ENCODE measurements around the gene HOXD8. TPM values are rescaled to one million over a fixed set of nuclear protein-coding genes. Genes with fewer than 3 reads are reported as not detected.
A peak's percentile ranks its signal among the peaks of the same experiment; 100 is the strongest.

The HOXD8 gene
- total RNA-seq, 4 donors from 2014 or later, result 7.8 to 23.5 (median 13.4) TPM

- Histone ChIP-seq H3K27ac (peak overlapping the region; percentile 78 to 88 (median 86)), H3K27me3 (peaks cover 97% of the 10 kb centered on the region), H3K9me3 (no peaks in the 10 kb centered on the region), H3K4me3 (peak overlapping the region; percentile 38 to 72 (median 55)), H3K36me3 (no peaks in the 10 kb centered on the region), H3K4me1 (peaks cover 0 to 24% (median 16%) of the 10 kb centered on the region in 4 donors)
- TF ChIP-seq CTCF (IDR thresholded peaks at IDR 0.05) (no peak), POLR2AphosphoS5 (IDR thresholded peaks at IDR 0.05) (no peak), EP300 (IDR thresholded peaks at IDR 0.05; ENCODE audit: low read depth) (no peak), POLR2A (IDR thresholded peaks at IDR 0.05) (no peak)
- intact Hi-C loops (cut with DNase I; ENCODE audit: low total_unique reads) (no loop called here), in situ Hi-C loops (cut with MboI; ENCODE audit: low pct_ligation_motif_present in 1 of 4, low pct_unique_long_range_greater_than_20kb in 1 of 4, low sequenced_read_pairs in 3 of 4) (loop anchor here (10.0 to 25.0 kb wide), 5 partner anchors 333 to 1033 kb away; no protein-coding TSS in a partner anchor)
- 9% methylated on average over 46 of the region's 47 CpGs; no CpG with 5 or more reads in 1 of the 2 donors for WGBS, 2 donors (ENCODE audit: low coverage in 1 of 2)
- no peak for DNase-seq
Measured at GRCh38 chr2:176122052-176122682, 7.3 kb upstream of the HOXD8 start.

- intact Hi-C loops (cut with DNase I; ENCODE audit: low total_unique reads), result no loop called here
- peak within 1 kb of the TSS; percentile 38 to 72 (median 55) for H3K4me3 ChIP-seq
- no peaks in the 10 kb centered on the region for H3K9me3 ChIP-seq
- TF ChIP-seq POLR2A (IDR thresholded peaks at IDR 0.05), result peak; percentile 44
- TF ChIP-seq EP300 (IDR thresholded peaks at IDR 0.05; ENCODE audit: low read depth), result no peak
- peak; percentile 50 to 71 (median 66) for TF ChIP-seq POLR2AphosphoS5 (IDR thresholded peaks at IDR 0.05)
- no peak for TF ChIP-seq CTCF (IDR thresholded peaks at IDR 0.05)
- no peaks in the 10 kb centered on the region for H3K36me3 ChIP-seq
- peak; percentile 74 for DNase-seq
- peak within 1 kb of the TSS; percentile 78 to 88 (median 86) for H3K27ac ChIP-seq
- 6% methylated on average over 32 of the region's 84 CpGs; no CpG with 5 or more reads in 1 of the 2 donors for WGBS, 2 donors (ENCODE audit: low coverage in 1 of 2)
- peaks cover under 1 to 27% (median 17%) of the 10 kb centered on the region in 4 donors for H3K4me1 ChIP-seq
- in situ Hi-C loops (cut with MboI; ENCODE audit: low pct_ligation_motif_present in 1 of 4, low pct_unique_long_range_greater_than_20kb in 1 of 4, low sequenced_read_pairs in 3 of 4), result loop anchor here (10.0 to 25.0 kb wide), 5 partner anchors 332 to 1032 kb away; no protein-coding TSS in a partner anchor
- peaks cover 96% of the 10 kb centered on the region for H3K27me3 ChIP-seq
Measured at GRCh38 chr2:176122683-176123410, 6.7 kb upstream of the HOXD8 start, which contains the start of gene HOXD9. Gene HOXD9 (plus strand): TSS chr2:176122719. CDS start chr2:176122769, 50 bp downstream.

- no peak for TF ChIP-seq POLR2AphosphoS5 (IDR thresholded peaks at IDR 0.05)
- TF ChIP-seq EP300 (IDR thresholded peaks at IDR 0.05; ENCODE audit: low read depth), result no peak
- TF ChIP-seq CTCF (IDR thresholded peaks at IDR 0.05), result no peak
- no peak for TF ChIP-seq POLR2A (IDR thresholded peaks at IDR 0.05)
- WGBS, 2 donors (ENCODE audit: low coverage in 1 of 2), result 15 to 29% methylated on average over 13 to 38 of the region's 40 CpGs
- DNase-seq, result no peak
- in situ Hi-C loops (cut with MboI; ENCODE audit: low pct_ligation_motif_present in 1 of 4, low pct_unique_long_range_greater_than_20kb in 1 of 4, low sequenced_read_pairs in 3 of 4) (loop anchor here (10.0 to 25.0 kb wide), 5 partner anchors 331 to 1031 kb away; no protein-coding TSS in a partner anchor), intact Hi-C loops (cut with DNase I; ENCODE audit: low total_unique reads) (no loop called here)
- Histone ChIP-seq H3K27ac (peak overlapping the region; percentile 78 to 88 (median 86)), H3K27me3 (peaks cover 96% of the 10 kb centered on the region), H3K36me3 (no peaks in the 10 kb centered on the region), H3K9me3 (no peaks in the 10 kb centered on the region), H3K4me3 (peak overlapping the region; percentile 38 to 72 (median 55)), H3K4me1 (peaks cover 7 to 33% (median 20%) of the 10 kb centered on the region in 4 donors)
Measured at GRCh38 chr2:176123411-176124109, 5.9 kb upstream of the HOXD8 start.
